Cardiac fibroblast (primary cell): ENCODE measurements around the gene OR10A4.
"Not testable (repeated sequence)": the region's sequence is repeated elsewhere in the genome, so short reads cannot be mapped to it uniquely, and the experiment has no call there.

ENCODE experiments used
- DNase-seq, 2 donors: peaks; one replicate each; pipeline versions ENCODE4 v3.0.0 to v3.0.0-alpha.2; 2010; ENCODE audit warnings: low read depth in 2 of 2
- H3K4me3 ChIP-seq, 2 donors: replicated peaks in 1 of 2; 1 replicate in 1 of 2; 2 replicates in 1 of 2; pipeline ENCODE4 v1.5.1; 2011; ENCODE audit warnings: low read depth in 2 of 2, low read length in 2 of 2, mild to moderate bottlenecking in 2 of 2, moderate library complexity in 1 of 2
- TF ChIP-seq, protein P1 (sequence below): IDR thresholded peaks from one replicate; pipeline ENCODE4 v1.5.1; 2011; ENCODE audit warnings: low read depth, mild to moderate bottlenecking, low read length, inconsistent platforms

The OR10A4 gene

DNA sequence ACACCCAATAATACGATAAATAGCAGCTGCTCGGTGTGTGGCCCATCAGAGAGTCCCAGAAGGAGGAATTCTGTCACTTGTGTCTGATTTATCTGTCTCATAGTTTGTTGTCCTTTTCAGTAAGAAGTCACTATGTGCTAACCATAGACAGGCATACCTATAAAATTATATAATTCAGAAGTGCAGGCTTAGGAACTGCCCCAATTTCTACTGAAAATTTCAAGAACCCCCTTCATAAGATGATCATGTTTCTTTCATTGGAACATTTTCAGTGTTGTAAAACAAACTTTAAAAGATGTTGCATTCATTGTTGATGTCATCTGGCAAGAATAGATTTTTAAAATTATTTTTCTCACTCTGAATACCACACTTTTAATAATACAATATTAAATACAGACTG, 16.0 kb downstream of the OR10A4 start, which contains the start of gene OR2D2:
Gene OR2D2 (minus strand): TSS at position 101 of the 400 bp plus-strand sequence. CDS start 0 bp downstream, at position 101.
- TF ChIP-seq, protein P1, sequence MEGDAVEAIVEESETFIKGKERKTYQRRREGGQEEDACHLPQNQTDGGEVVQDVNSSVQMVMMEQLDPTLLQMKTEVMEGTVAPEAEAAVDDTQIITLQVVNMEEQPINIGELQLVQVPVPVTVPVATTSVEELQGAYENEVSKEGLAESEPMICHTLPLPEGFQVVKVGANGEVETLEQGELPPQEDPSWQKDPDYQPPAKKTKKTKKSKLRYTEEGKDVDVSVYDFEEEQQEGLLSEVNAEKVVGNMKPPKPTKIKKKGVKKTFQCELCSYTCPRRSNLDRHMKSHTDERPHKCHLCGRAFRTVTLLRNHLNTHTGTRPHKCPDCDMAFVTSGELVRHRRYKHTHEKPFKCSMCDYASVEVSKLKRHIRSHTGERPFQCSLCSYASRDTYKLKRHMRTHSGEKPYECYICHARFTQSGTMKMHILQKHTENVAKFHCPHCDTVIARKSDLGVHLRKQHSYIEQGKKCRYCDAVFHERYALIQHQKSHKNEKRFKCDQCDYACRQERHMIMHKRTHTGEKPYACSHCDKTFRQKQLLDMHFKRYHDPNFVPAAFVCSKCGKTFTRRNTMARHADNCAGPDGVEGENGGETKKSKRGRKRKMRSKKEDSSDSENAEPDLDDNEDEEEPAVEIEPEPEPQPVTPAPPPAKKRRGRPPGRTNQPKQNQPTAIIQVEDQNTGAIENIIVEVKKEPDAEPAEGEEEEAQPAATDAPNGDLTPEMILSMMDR, result no peak
- H3K4me3 ChIP-seq, result no peak within 1 kb of the TSS
- DNase-seq, result no peak

- TF ChIP-seq, protein P1, result no peak
- no peak overlapping the region for H3K4me3 ChIP-seq
- no peak for DNase-seq
Observed at GRCh38 chr11:6894097-6894496, 17.7 kb downstream of the OR10A4 start.

GRCh38 chr11:6895010-6895409, 18.6 kb downstream of the OR10A4 start:
- TF ChIP-seq, protein P1, result no peak
- H3K4me3 ChIP-seq, result no peak overlapping the region
- no peak for DNase-seq

DNA sequence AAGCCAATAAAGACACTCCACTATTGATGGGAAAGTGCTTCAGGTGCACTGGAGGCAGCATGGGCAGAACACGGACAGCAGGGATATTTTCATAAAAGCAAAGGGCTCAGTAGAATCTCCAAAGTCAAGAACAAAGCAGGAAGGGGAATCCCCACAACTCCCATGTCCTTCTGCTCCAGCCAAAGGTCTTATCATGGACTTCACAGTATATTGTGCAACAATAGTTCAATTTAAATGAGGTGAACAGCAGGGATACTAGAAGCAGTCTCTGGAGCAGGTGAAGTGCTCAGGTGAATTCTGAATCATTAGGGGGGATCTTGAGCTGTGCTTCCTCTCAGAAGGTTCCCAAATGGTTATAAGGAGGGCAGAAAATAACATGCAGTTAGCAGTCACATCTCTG, 22.5 kb downstream of the OR10A4 start:
- H3K4me3 ChIP-seq, result no peak overlapping the region
- TF ChIP-seq, protein P1, result no peak
- DNase-seq, result no peak

- TF ChIP-seq, protein P1, result no peak
- DNase-seq, result peak in 1 of 2 donors; percentile 5
- H3K4me3 ChIP-seq, result no peak overlapping the region
Observed at GRCh38 chr11:6900327-6900999, 24.0 kb downstream of the OR10A4 start.

DNA sequence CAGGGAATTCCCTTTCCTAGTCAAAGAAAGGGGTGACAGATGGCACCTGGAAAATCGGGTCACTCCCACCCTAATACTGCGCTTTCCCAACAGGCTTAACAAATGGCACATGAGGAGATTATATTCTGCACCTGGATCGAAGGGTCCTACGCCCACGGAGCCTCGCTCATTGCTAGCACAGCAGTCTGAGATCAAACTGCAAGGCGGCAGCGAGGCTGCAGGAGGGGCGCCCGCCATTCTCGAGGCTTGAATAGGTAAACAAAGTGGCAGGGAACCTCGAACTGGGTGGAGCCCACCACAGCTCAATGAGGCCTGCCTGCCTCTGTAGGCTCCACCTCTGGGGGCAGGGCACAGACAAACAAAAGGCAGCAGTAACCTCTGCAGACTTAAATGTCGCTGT, 28.4 kb downstream of the OR10A4 start:
- H3K4me3 ChIP-seq, DNase-seq: not testable (repeated sequence)

- TF ChIP-seq, protein P1, result no peak
- no peak for DNase-seq
- H3K4me3 ChIP-seq, result no peak overlapping the region
Observed at GRCh38 chr11:6911378-6911777, 35.0 kb downstream of the OR10A4 start.
